ENCODE data around the gene ATG7.

ATG7 gene

DNA sequence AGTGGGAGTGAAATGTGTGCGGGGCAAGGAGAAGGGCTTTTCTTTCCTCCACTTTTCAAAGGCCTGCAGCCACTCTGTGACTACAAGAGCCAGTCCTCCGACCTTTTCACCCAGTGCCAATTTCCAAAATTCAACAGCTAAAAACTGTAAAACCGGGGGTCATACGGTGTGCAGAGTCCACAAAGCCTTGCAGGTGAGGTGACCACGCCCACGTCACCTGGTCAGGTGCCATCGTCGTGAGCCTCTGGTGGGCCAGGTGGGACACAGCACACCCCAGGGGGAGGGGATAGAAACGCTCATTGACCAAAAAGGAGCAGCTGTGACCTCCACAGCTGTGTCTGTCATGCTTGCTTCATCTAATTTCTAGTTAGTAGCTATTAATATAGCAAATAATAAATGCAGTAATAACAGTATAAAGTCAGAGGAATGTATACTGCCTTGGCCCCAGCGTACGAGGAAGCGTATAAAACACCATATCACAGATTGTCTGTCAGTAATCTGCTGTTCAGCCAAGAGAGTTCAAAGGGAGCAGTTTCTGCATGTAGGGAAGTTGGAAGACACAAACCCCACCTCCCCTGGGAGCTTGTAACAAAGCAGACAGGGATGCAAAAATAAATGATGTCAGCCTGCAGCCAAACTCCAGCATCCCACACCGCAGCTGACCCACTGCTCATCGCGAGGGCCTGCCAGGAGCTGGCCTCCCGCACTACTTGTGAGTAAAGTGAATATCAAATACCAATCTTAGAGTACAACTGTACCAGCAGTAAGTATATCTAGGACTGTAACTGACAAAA is 284.9 kb downstream of the ATG7 start:
- no peak for DNase-seq

DNA sequence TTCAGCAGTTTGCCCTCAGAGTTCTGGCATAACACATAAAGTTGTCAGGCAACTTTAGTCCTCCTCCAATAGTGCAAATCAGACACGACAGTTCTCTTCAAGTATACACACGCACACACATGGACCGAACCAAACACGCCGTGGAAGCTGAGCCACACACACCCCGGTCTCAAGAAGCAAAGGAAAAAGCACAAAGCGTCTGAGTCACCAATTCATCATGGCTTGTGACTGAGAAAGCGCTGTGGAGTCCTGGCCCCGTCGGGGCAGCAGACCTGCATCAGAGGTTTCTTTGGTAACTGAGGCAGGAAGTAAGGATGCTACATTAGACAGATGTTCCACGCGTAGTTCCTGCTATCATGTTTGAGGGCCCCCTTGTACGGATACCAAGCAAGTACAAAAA is 285.8 kb downstream of the ATG7 start:
- no peak for DNase-seq

DNA sequence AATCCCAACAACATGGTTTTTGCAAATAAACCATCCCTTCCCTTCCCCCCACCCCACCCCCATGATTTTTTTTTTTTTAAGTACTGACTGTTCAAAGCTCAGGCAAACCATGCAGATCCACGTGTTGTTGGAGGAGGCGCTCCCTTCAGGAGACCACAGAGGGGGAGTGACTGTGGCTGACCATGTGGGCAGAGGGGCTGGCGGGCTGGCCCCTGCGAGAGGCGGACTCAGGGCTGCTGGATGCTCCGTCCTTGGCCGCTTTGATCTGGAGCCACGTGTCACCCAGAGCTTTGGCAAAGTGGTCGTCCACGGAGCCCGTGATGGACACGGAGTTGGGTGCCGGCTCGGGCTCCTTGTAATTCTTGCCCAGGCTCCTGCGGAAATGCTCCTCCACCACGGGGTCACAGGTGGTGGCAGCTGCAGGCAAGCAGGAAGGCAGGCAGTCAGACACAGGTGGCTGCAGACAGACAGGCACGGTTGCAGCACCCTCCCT is 286.3 kb downstream of the ATG7 start:
- DNase-seq = no peak

DNA sequence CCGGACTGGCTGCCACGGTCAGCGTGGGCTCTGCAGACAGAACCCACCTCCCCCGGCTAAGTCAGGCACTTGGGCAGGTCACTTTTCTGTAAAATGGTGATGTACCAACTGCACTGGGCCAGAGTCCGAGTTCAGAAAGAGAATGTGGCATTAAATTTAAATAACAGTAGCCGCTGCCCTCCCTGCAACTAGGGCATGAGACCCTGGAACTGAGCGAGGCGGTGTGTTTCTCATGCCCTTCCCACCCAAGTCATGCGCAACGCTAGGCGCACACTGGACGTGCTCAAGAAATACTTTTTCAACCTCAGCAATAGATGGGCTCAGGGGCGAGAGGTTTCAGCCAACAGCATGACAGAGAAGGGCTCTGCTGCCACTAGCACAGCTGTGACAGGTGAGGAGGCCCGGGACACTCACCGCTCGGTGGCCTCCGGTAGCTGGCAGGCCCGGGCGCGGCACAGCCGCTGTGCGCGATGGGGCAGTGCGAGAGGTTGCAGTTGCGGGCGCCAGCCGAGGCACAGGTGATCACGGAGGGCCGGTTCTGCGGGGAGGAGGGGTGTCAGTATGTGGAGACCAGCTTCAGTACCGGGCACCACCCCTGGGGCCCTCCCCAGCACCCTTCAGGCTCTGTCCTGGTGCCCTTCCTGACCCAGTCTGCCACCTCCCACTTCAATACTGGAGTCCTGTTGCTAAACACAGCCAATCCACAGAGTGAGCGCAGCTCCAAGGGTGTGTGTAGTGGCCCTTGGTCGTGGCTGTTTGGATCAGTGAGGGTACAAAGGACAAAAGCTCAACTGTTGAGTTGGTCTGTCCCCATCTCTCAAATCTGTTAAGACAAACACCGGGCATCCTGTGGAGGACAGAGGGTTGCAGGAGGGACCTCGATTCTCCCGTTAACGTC is 287.0 kb downstream of the ATG7 start:
- DNase-seq = no peak

DNA sequence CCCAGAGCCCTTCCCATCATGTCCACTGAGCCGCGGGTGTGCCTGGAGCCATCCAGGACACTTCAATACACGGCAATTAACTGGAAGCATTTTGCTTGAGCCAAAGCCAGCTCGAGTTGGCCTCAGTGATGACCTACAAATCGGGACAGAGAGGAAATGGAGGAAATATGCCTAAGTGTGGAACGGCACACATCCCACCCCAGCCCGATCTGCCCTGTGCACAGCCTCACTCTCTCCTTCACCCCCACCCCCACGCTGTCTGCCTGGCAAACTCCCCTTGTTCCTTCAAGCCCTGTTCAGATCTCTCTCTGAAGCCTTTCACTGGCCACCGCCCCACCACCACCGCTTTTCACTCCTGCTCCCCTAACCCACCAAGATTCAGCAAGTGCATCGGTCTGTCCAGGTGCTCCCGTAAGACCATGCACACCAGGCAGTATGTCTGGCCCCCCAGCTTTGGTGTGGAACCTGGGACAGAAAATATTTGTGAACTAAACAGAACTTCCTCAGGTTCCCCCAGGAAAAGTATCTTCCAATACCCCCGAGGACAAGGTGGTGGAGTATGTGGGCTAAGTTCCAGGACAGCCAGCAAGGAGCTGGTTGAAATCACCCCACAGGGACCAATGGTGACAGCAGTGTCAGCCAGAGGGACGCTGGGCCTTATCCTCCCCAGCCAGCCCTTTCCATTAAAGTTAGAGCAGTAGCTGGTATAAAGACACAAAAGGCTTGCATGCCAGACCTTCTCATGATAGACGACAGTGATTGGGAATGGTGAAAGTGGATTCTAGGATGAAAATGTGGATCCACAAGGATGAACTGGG is 287.8 kb downstream of the ATG7 start:
- no peak for DNase-seq

DNA sequence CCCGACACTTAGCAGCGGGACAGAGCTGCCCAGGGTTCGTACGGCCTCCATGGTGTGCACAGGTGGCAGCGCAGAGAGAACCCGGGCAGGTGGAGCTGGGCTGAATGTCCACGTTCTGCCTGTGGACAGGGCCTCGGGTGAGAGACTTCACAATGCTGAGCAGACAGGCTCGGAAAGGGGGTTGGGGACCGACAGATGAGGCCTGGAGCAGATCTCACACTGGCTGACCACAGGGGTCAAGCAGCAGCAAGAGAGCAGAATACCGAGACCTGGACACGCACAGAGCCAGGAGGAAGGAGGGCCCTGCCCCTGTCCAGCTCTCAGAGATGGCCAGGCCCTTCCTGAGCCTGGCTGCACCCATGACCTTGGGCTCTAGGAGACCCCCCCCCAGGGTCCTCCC is 288.5 kb downstream of the ATG7 start:
- no peak for DNase-seq

DNA sequence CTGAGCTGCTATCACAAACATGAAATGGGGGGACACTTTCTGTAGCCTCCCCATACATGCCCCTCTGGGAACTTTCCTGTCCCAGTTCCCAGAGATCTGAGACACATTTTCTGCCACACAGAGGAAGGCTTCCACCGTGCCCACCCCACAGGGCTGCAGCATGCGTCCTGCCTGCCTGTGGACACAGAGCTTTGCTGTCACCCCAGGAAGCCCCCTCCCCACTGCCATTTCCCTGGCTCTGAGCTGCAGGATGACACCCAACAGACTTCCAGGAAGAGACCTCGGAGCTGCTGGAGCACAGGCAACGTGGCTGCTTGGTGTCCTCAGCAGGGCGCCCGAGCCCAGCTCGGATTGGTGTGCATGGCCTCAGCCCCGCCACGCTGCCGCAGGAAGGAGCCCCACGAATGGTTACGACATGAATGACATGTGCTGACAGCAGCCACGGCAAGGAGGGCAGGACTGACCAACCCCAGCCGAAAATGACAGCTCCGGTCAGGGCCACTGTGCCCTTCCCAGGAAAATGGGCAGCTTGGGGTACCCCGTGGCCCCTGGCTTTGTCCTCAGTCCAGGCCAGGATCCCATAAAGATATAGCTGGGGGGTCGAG is 290.2 kb downstream of the ATG7 start:
- DNase-seq = no peak

DNA sequence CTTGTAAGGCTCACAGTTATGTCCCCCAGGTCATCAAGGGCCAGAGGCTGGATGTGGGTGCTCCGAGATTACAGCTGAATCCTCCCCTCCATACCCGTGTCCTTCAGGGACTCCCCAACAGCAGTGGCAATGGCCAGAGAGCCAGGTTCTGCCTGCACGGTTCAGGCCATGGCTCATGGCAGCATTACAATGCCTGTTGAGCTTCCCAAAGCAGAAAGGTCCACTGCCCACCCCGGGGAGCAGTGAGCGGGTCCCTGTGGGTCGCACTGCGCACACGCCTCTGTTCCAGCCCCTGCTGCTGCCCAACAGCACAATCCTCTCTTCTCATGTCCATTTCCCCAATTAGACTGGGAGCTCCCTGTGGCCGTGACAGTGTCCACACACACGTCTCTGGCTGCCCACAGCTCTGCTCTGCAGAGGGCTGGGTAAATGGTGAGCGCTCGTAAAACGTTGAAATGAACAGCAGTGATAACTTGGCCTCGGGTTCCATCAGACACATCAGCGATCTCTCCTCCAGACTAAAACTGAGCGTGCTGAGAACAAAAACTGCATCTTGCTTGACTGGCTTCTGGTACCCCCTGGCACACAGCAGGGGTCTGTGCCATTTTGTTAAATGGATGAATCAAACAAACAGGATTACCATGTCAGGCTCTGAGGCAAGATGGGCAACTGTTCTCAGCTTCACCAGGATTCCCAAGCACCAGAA is 291.1 kb downstream of the ATG7 start:
- DNase-seq = no peak

DNA sequence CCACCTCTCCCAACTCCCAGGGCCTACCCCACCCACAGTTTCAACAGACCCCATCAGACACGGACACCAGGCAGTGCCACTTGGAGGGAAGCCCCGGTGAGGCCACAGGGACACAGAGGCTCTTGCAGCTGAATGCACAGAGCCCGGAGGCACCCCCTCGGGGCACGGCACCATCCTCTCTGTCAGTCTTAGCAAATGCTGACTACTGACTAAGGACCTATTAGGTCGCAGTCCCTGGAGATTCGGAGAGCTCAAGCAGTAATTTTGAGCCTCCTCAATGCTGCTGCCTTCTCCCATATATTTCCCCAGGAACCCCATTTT is 291.6 kb downstream of the ATG7 start:
- DNase-seq = no peak

DNA sequence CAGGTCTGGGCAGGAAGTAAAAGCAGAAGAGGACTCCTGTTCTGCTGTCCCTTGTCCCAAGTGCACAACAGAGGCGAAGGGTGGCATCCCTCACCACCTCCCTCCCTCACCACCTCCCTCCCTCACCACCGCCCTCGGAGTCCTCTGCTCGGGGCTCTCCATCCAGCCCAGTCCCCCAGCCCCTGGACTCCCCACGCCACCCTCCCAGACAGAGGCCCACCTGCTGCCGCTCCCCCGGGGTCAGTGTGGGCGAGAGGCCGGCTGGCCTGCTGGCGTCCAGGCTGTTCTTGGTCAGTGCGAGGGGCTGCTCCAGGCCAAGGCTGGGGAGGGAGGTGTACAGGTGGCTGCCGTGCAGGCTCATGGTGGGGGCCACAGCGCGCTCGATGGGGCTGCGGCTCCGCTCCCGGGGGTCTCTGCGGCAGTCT is 292.4 kb downstream of the ATG7 start:
- DNase-seq = no peak

DNA sequence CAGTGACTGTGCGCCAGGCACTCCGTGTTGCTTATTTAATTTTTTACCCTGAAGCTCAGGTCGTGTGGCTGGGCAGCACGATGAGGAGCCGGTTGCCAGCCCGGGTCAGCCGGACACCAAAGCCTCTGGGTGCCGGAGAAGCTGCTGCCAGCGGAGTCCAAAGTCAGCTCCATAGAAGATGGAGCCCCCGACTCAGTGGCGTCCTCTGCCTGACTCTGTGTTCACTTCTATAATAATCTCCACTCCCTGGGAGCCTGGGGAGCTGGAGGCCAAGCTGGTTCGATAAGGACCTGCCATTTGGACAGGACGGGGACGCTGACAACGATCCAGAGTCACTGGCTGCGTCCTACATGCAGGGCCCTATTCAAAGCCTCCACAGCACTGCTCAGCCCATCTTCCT is 292.9 kb downstream of the ATG7 start:
- no peak for DNase-seq

DNA sequence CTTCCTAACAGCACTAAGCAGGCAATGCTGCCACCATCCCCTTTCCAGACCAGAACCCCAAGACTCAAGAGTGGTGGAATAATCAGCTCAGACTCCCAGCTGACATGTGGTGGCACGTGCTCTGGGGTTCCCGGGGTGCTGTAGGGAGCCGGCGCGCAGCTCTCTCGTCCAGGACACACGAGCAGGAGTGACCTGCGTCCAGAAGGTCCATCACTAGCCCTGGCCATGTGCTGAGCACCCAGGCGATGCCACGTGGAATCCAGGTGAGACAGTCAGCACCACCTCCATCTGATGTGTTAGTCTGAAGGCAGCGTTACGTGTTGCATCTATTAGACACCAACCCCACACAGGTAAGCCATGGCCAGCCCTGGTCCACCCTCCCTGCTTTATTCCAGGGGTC is 293.3 kb downstream of the ATG7 start:
- DNase-seq = no peak

DNA sequence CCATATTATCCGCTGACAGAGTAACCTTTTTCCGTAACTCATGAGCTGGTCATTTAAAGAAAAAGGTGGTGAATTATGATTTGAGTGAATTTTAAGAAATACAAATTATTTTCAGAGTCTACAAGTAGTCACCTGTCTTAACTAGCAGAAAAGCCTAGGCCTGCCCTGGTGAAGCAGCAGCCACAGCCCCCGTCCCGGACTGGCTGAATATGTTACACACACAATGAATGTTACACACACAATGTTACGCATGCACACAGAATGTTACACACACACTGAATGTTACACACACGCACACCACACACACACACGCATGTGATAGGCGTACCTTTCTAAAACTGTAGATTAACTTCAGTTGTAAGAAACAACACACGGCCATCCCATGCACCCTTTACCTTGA is 293.7 kb downstream of the ATG7 start:
- DNase-seq = no peak

DNA sequence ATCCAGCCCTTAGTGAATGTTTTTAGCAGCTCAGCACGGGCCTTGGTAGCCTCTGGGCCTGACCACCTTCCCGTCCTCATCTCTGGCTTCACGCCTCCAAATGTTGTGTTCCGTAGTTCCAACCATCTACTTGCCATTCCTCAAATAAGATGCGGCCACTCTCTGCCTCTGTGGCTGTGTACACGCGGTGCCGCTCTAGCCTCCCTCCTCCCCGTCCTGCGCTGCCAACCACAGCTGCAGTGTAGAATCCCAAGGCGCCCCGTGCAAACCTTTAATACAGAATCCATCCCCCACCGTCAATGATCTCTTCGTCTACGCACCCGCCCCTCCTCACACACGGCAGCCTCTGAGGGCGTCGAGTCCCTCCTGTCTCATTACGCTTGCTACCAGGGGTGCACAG is 294.3 kb downstream of the ATG7 start:
- no peak for DNase-seq

DNA sequence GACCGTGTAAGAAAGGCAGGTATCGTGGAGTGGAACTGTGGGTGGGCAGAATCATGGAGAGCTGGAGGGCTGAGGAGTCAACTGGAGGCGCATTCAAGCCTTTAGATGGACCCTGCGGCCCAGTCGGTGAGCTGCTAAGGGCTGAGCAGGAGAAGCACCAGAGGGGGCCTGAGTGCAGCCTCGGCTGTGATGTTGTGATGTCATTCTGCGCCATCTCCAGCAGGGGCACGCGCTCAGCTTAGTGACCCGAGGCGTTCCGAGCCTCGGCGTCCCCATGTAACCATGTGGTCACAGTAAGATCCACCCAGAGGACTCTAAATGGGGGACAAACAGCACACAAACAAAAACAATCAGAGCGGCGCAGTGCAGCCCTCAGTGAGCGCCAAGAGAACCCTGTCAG is 294.7 kb downstream of the ATG7 start:
- no peak for DNase-seq

DNA sequence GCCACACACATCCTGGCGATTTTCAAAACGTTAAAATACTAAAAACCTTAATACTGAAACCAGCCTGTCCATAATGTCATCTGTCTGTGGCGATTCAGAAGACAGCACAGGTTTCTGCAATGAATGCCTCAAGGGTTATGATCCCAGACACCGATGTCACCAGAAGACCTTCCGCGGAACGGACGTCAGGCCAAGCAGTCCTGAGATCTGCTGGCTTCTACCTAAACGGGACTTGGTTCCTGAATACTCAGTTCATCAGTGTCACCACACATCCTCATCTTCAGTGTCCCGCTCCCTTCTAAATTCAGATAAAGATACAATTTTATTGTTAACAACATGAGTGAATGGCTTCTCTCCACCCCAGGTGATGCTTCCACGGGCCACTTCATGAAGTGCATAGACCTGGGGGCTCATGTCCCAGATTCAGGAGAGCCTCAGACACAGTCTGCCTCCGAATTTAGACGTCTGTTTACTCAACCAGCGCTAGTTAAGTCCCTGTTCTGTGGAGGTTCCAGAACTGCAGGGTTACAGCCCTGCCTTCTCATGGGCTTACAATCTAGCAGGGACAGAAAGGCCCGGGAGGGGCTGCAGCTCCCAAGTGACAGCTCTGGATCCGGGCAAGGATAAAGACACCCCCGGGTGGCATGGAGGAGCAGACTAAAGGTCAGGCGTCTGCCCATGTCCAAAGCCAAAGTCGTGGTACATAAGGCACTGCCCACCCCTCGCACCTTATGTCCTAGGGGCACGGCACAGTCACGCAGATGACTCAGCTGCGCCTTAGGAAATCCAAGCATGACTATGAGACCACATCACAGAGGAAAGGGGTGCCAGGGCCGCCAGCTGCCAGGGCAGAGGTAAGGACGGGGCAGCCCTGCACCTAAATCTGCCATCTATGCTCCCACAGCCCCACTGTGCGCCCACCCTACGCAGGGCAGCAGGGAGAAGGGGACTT is 295.6 kb downstream of the ATG7 start:
- no peak for DNase-seq

DNA sequence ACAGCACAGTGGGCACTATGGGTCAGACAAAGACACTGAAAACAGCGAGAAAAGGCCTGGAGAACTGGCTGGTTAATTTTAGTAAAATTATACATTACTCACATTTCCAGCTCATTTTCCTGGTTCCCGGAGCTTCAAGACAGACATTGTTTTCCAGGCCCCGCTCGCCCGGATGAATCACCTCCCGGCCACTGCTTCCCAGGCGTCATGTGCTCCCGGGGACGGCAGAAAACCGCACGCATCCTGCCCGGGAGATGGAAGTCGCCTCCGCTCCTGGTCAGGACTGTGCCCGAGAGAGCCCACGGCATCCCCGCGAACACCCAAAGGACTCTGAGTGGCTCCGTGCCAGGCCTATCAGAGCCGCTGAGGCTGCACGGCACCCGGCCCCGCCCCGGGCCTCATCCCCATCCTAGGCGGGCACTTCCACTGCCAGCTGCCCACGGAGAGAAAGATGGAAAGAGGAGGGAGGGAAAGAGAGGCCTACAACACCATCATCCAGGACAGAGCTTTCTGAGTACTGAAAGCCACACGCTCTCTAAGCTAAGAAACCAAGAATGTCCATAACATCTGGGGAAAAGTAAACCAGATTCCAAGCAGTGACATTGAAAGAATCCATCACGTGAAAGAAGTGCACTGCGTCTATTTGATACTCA is 296.4 kb downstream of the ATG7 start:
- DNase-seq = no peak

DNA sequence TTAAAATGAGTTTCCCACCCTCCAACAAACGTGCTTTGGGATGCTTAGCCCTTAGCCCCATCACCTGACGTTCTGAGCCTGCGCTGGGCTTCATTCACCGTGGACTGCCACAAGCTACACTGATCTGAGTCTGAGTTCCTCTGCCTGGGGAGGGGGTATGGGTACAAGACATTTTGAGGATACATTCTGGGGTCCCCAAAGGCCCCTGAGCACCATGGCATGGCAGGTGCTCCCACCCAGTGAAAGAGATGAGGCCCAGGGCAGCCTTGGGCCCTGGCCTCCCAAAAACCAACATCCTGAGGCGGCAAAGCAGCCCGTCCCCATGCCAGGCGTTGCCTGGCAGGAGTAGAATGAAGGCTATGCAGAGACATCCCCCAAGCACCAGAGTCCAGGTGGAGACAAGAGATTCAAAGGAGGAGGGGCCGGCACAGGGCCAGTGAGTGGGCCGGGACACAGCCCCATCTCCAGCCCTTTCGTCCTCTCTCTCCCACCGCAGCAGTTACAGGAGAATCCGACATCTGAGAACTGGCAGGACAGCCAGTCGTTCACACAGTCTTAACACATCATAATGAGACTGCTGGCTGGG is 297.1 kb downstream of the ATG7 start:
- no peak for DNase-seq

DNA sequence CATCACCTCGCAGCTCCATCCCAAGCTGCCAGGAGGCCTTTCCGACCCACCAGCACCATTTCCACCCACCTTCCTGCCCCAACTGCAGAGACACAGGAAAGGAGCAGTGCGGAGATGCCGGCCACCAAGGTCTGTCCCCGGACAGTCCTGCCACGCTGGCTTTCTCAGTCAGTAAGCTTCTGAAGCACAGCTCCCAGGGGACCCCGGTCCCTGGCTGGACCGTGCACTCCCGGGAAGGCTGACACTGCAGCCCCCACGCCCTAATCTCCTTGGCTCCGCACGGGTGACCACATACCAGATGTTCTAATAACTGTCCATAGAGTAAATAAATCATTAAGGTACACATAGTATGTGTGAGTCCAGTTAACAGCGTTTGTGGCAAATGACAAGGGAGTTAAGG is 298.1 kb downstream of the ATG7 start:
- no peak for DNase-seq
